HG03064 (cell line): ENCODE results near the gene FTO.

Source experiments
- ATAC-seq: cut with Tn5 transposase; IDR thresholded peaks from one replicate; pipeline ENCODE4 v1.9.1; 2021; ENCODE audit warnings: low read depth; ENCODE audit not compliant: unreplicated experiment

Gene FTO

DNA sequence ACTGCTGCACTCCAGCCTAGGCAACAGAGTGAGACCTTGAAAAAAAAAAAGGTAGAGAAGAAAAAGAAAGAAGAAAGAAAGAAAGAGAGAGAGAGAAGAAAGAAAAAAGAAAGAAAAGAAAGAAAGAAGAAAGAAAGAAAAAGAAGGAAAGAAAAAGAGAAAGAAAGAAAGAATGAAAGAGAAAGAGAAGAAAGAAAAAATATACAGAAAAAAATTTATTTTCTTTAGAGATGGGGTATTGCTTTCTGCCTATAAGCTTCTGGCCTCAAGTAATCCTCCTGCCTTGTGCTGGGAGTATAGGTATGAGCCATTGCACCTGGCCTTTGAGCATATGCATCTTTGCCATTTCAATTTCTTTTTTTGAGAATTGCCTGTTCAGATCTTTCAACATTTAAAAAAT, 425.9 kb downstream of the FTO start:
- ATAC-seq, result no peak

DNA sequence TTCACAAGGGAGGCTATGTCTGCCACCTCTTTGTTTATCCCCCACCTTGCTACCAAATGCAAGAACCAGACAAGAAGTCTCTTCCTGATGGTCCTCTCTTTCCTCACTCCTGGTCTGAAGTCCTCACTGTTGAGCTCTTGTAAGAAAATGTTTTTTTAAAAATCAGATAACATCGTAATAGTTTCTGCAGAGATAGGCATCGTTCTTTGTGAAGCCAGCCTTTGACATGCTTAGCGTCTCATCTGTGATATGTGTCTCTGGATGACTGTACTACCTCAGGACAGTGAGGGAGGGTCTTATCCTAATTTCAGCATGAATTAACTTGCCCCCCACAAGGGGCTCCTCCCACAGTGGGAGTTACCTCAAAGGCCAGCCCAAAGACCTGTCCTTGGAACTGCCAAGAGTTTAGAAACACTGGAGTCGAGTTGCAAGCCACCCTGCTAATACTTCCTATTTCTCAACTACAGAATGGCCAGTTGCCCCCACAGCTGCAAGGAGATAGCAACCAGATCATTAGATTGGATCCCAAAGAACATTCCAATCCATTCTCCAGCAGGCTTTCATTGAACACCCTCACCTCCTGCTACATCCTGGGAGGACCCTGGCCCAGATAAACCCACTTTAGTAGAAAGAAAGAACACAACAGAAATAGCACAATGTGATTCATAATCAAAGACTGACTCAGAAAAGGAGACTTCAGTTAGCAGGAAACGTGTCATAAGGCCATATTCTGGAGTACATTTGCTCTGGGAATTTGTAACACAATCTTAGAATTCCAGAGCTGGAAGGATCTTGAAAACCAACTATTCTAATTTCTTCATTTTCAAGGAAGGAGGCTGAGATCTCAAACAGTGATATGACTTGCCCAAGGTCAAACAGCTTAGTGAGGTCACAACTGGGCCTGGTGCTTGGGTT, 431.7 kb downstream of the FTO start:
- no peak for ATAC-seq

DNA sequence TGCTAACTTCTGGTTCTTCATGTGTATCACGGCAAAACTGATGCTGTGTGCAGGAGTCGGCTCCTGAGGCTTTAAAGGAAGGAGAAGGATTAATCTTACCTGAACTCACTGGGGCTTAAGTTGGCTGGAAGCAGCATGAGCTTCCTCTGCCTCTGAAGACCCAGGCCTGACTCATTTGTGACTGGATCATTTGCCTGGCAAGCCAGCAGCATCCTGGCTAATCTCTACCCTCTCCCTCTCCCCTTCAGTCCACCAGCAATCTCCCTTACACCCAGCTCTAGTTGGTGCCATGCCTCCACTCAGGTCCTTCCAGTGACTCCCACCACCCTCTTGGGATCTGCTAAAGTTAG, 432.3 kb downstream of the FTO start:
- no peak for ATAC-seq

DNA sequence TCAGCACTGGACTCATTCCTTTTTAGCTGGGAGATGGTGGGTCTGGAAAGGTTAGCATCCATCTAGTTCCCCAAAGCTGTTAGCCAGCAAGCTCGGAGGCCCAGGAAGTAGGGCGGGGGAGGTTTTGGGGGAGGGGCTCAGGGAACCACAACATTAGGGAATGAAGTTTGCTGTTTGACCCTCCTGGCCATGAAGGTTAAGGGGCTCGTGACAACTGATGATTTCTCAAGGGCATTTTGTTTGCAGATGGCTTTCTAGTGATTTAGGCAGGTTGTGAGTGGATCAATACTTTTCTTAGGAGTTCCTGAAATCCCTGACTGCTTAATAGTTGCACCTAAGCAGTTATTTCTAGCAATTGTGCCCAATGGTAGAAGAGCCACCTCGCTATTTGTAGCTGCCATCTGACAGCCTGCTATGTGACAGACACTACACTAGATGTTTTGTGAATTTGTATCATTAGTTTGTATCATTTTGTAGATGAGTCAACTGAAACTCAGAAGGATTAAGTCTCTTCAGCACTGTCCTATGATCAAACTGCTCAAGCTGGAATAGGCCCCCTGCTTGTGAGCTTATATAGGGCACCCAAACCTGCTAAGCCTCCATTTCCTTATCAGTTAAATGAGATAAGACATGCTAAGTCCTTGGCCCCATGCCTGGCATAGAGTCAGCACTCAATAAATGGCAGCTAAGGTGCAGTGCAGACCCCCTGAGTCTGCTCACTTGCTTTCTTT, 436.3 kb downstream of the FTO start:
- no peak for ATAC-seq

DNA sequence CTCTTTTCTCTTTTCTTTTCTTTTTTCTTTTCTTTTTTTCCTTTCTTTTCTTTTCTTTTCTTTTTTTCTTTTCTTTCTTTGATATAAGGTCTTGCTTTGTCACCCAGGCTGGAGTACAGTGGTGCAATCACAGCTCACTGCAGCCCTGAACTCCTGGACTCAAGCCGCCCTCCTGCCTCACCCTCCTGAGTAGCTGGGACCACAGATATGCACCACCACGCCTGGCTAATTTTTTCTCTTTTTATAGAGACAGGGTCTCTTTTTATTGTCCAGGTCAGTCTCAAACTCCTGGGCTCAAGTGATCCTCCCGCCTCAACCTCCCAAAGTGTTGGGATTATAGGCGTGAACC, 436.8 kb downstream of the FTO start:
- ATAC-seq, result no peak

DNA sequence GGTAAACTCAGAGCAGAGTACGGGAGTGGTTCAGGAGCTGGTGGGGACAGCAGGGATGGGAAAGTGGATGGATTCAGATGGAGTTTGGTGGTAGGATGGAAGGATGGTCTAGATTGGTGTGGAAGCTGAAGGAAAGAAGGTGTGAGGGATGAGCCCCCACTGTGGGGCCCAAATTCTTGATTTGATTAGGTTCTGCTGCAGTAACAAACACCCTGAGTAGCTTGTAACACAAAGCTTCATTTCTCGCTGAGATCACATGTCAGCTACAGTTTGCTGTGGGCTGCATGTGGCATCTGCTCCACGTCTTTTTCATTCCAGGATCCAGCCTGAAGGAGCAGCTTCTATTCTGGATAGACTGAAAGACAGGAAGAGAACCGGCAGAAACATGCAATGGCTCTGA, 438.8 kb downstream of the FTO start:
- ATAC-seq, result no peak

DNA sequence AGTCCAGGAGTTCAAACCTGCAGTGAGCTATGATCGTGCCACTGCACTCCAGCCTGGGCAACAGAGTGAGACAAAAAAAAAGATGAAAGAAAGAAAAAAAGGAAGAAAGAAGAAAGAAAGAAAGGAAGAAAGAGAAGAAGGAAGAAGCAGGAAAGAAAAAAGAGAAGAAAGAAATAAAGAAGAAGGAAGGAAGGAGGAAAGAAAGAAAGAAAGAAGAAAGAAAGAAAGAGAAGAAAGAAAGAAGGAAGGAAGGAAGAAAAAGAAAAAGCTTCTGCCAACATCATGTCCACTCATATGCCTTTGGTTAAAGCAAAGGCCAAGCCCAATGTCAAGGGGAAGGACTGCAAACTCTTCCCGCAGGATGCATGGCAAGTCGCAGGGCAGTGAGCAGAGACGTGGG, 439.5 kb downstream of the FTO start:
- no peak for ATAC-seq

DNA sequence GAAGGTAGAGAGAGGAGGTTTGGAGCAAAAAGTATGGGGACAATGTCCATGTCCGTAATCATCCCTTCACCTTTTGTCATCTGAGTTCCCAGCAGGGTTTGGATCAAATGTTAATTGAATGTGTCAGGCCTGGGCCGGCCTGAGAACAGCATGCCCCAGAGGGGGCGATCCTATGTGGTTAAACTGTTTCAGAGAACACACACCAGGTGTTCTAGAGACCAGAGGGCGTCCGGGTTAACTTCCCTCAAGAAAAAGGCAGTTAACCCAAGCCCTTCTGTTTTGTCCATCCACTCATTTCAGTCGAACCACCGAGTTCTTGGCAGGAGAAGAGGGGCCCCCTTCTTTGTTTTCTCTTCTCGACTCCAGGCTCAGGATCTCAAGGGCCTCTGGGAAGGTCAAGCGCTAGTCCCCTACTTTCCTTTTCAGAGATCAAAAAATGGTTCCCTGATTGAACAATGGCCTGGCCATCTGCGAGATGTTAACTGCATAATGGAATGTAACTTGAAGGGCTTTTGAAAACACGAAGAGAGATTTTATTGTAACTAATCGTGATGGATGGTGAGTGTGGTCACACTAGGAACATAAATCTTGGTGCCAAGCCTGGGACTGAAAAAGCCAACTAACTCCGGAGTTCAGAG, 440.1 kb downstream of the FTO start:
- ATAC-seq, result no peak

DNA sequence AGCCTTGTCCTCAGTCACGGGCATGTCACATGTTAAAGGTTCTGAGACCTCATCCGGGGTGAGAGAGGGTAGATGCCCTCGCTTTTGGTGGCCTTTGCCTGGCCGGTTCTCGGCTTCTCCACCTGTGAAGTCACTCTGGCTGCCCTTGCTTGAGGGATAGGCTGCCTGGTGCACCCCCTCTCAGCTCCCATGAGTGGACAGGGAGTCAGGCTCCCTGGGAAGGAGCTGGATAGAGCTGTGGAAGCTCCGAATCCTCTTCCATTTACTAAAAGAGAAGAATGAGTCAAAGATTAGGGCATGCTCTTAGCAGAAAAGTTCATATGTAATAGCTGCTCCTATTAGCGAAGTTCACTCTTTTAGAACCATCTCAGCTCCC, 440.6 kb downstream of the FTO start:
- no peak for ATAC-seq

DNA sequence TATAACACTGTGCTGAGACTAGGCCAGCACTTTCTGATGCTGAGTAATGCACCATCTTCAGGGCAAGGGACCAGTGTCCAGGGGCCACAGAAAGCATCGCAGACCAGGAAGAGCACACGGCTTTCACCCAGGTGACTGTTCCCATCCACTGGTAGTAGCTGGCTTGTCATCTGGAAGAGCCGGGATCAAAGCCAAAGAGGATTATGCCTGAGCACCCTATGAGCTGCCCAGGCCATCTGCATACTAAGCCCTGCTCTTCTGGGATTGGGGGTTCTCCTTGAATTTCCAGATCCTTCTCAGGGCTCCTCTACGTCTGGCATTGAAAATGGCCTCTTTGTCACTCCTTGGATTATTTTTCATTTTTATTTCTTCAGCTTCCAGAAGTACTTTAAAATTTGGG, 441.9 kb downstream of the FTO start:
- no peak for ATAC-seq

DNA sequence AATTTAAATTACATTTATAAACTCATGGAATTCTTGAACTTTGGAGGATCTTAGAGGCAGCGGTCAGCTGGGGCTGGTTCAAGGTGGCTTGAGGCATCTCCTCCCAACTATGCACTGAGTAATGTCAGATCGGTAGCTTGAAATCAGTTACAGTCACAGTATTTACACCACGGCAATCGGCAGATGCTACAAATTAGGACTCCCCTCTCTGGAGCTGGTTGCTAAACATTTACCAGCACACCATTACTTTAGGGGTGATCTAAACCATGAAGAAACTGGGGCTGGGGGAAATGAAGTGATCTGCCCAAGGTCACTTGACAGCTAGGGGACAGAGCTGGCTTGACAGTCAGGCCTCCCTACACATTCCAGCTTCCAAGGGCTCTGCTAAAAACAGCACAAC, 445.0 kb downstream of the FTO start:
- ATAC-seq, result no peak

DNA sequence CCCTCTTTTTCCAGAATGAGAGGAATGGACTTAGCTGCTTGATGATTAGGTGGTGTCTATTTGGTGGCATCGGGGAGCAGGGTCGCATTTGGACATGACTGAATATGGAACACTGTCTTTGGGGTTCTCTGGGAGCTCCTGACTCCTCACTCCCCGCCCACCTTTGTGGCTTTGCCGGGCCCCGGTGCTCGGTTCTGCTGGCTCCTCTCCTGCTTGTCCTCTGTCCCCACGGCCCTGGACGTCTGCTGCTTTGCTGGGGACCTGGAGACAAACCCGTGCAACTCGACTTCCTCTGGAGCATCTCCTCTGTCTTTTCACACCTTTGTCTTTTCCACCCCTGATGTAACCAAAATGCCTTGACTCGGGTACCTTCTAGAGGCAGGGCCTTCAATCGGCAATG, 446.9 kb downstream of the FTO start:
- ATAC-seq, result no peak

DNA sequence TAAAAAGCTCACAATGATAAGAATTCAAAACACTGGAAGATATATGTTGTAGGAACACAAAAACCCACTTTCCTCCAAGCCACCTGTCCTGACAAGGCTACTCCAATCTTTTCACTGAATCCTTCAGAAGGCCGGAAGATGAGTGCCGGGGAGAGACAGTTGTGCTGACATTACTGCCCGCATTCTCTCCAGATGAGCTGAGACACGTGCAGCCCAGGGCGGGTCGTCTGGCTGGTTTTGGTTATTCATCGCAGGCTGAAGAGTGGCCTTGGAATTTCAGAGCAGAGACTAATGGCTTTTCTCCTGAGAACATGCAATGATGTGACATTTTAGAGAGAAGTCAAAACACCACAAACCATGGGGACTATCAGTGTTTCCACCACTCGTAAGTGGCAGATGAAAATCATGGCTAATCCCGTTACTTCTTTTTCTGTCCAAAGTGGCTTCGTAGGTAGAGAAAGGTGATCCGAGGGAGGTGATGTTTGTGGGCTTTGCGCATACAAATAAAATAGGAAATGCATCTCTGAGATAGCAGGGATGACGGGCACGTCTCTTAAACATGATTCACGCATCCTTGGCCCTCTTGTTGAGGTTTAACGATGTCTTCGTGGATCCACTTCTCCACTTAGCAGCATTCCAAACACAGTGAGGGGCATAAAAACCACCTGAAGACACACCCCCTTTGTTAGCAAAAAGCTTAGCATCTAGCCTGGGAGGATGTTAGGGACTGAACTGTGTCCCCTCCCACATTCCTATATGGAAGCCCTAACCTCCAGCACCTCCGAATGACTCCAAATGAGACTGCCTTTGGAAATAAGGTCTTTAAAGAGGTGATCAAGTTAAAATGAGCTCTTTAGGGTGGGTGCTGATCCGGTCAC, 448.6 kb downstream of the FTO start:
- no peak for ATAC-seq

DNA sequence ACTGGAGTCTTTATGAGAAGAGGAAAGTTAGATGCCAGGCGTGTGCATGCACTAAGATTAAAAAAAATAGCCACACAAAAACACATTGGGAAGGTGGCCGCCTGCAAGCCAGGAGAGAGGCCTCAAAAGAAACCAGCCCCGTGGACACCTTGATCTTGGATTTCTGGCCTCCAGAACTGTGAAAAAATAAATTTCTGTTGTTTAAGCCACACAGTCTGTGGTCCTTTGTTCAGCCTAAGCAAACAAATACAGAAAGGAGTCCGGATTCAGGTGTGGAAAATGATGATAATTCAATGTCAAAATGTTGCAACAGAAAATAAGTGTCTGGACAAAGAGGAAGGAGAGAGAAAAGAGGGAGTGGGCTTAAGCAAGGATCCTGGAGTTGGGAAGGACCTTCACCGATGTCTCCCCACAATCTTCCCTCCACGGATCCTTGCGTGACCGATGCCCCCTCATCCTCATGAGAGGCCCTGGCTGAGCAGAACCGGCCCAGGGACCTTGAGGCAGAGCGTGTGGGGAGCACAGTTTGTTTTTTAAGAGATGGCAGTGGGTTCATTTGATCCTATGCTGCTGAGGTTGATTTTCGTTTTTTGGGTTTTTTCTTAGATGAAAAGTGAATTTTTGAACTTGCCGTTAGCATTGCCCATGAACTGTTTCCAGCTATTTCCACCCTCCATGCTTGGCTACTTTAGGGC, 449.4 kb downstream of the FTO start:
- ATAC-seq, result no peak

DNA sequence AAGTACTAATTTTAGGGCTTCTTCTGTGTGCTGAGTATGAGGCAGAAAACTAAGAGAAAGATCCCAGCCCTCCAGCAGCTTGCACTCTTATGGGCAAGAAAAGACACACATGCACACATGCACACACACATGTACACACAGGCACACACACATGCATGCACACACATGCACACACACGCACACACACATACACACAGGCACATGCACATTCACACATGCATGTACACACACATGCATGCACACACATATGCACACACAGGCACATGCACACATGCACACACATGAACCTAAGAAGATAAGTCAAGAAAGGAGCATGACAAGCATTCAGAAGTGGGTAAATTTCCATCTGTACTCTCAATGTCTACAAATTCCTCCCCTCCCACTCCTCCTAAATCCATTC, 452.4 kb downstream of the FTO start:
- ATAC-seq, result no peak

DNA sequence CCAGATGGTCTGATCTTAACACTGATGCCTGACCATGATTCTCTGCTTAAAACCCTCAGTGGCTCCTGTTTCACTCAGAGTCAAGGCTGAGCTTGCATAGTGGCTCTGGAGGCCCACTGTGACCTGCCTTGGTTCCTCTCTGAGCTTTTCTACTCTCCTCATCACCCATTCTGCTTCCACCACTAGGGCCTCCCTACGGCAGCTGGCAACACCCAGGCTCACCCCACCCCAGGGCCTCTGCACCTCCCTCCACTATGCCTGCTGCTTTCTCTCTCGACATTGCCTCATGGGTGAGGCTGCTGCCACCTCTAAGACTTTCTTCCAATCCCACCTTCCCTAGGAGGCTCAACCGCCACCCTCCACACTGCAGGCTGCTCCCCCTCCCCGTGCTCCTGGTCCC, 455.0 kb downstream of the FTO start:
- no peak for ATAC-seq

DNA sequence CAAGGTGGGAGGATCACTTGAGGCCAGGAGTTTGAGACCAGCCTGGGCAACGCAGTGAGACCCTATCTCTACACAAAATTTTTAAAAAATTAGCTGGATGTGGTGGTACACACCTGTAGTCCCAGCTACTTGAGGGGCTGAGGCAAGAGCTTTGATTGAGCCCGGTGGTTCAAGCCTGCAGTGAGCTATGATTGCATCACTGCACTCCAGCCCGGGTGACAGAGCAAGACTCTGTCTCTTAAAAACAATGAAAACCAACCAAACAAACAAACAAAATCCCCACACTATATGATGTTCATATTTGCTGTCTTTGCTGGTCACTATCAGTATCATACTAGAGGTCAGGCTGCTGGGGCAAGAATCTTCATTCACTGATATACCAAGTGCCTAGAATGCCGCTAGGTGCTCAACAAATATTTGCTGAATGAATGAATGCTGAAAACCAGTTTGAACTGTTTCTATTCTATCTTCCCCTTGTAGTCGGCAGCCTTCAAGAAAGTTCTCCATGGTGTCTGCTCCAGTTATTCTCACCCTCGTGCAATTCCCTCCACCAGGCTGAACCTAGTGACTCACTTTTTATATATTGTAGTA, 455.6 kb downstream of the FTO start:
- ATAC-seq, result no peak

DNA sequence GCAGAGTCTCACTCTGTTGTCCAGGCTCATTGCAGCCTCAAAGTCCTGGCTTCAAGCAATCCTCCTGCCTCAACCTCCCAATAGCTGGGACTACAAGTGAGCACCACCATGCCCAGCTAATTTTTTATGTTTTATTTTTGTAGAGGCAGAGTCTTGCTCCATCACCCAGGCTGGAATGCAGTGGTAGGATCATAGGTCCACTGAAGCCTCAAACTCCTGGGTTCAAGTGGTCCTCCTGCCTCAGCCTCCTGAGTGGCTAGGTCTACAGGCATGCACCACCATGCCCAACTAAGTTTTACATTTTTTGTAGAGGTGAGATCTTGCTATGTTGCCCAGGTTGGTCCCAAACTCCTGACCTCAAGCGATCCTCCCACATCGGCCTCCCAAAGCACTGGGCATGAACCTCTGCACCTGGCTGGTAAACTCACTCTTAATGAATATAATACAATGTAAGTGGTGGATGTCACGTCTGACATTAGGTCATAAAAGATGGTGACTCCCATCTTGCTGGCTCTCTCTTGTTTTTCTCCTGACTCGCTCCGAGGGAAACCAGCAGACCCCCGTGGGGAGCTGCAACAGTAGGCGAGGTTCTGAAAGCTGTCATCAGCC, 456.4 kb downstream of the FTO start:
- ATAC-seq, result no peak
